Measurements from ENCODE around the gene ITGAD. TPM values are rescaled to one million over a fixed set of nuclear protein-coding genes. Genes with fewer than 3 reads are reported as not detected.

ITGAD gene
- total and polyA plus RNA-seq, 2 of the 13 experiments (the other 11 are each of a cell fraction or from before 2014, with no cell fraction given) = not detected

DNA sequence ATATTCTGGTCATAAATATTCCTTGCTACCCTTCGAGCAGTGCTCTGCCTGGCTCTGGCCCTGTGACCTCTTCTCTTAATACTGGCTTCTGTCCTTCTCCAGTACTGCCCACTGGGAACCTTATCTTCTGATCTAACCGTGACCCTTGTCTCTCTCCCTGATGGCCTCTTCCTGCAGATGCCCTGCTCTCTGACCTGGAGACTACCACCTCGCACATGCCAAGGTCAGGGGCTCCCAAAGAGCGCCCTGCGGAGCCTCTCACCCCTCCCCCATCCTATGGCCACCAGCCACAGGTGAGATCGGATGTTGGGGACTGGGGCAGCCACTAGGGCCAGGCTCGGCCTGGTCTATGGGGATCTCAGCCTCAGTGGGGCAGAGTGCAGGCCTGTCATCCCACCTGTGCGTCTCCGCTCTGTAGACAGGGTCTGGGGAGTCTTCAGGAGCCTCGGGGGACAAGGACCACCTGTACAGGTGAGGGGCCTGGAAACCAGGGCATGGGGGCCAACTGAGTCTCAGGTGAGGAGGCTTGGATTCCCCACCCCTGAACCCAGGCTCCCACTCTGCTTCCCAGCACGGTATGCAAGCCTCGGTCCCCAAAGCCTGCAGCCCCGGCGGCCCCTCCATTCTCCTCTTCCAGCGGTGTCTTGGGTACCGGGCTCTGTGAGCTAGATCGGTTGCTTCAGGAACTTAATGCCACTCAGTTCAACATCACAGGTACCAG is 80.3 kb downstream of the ITGAD start (continued):
- TF ChIP-seq, protein P1, sequence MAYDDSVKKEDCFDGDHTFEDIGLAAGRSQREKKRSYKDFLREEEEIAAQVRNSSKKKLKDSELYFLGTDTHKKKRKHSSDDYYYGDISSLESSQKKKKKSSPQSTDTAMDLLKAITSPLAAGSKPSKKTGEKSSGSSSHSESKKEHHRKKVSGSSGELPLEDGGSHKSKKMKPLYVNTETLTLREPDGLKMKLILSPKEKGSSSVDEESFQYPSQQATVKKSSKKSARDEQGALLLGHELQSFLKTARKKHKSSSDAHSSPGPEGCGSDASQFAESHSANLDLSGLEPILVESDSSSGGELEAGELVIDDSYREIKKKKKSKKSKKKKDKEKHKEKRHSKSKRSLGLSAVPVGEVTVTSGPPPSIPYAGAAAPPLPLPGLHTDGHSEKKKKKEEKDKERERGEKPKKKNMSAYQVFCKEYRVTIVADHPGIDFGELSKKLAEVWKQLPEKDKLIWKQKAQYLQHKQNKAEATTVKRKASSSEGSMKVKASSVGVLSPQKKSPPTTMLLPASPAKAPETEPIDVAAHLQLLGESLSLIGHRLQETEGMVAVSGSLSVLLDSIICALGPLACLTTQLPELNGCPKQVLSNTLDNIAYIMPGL (CRISPR knock-in tag; IDR thresholded peaks at IDR 0.05; ENCODE audit: borderline replicate concordance in 1 of 2, low read depth in 1 of 2) = no peak
- TF ChIP-seq SP5 (CRISPR knock-in tag; IDR thresholded peaks at IDR 0.05; ENCODE audit: borderline replicate concordance, low read depth) (no peak), SNAI1 (CRISPR knock-in tag; IDR thresholded peaks at IDR 0.05; ENCODE audit: borderline replicate concordance) (no peak), NR2F1 (CRISPR knock-in tag; IDR thresholded peaks at IDR 0.05) (0 out of 4 replicates have a peak, but pooled peaks of 1 of the 2 experiments have one; percentile 39), ZNF773 (CRISPR knock-in tag; IDR thresholded peaks at IDR 0.05; ENCODE audit: borderline replicate concordance) (0 out of 2 replicates have a peak, but pooled peaks have one; percentile 21), ZBTB3 (CRISPR knock-in tag; IDR thresholded peaks at IDR 0.05; ENCODE audit: borderline replicate concordance, low read depth) (no peak), RFXANK (CRISPR knock-in tag; IDR thresholded peaks at IDR 0.05) (no peak), KDM2A (CRISPR knock-in tag; IDR thresholded peaks at IDR 0.05; ENCODE audit: borderline replicate concordance, low read depth) (no peak), NR2F6 (IDR thresholded peaks at IDR 0.05) (peak; percentile 51; the same call in 1 of the 2 replicates), NR2F6 (CRISPR knock-in tag; IDR thresholded peaks at IDR 0.05) (0 out of 2 replicates have a peak, but pooled peaks have one; percentile 37), ATAD3A (CRISPR knock-in tag; IDR thresholded peaks at IDR 0.05) (no peak), ATF7 (IDR thresholded peaks at IDR 0.05) (no peak), ATF7 (CRISPR knock-in tag; IDR thresholded peaks at IDR 0.05) (no peak), JUND (CRISPR knock-in tag; IDR thresholded peaks at IDR 0.05) (no peak), RXRB (CRISPR knock-in tag; IDR thresholded peaks at IDR 0.05; ENCODE audit: borderline replicate concordance) (no peak), ZNF234 (CRISPR knock-in tag; conservative IDR thresholded peaks at IDR 0.05) (no peak), MED1 (CRISPR knock-in tag; IDR thresholded peaks at IDR 0.05) (0 out of 2 replicates have a peak, but pooled peaks have one; percentile 31), SAFB2 (CRISPR knock-in tag; IDR thresholded peaks at IDR 0.05; ENCODE audit: borderline replicate concordance, low read depth) (no peak), STAT5B (CRISPR knock-in tag; IDR thresholded peaks at IDR 0.05) (no peak), NFE2L1 (CRISPR knock-in tag; IDR thresholded peaks at IDR 0.05; ENCODE audit: borderline replicate concordance) (no peak), ZBTB21 (CRISPR knock-in tag; IDR thresholded peaks at IDR 0.05) (no peak), ZNF788 (CRISPR knock-in tag; IDR thresholded peaks at IDR 0.05; ENCODE audit: borderline replicate concordance) (no peak), ZNF570 (CRISPR knock-in tag; IDR thresholded peaks at IDR 0.05; ENCODE audit: borderline replicate concordance) (no peak)
- TF ChIP-seq, protein P2, sequence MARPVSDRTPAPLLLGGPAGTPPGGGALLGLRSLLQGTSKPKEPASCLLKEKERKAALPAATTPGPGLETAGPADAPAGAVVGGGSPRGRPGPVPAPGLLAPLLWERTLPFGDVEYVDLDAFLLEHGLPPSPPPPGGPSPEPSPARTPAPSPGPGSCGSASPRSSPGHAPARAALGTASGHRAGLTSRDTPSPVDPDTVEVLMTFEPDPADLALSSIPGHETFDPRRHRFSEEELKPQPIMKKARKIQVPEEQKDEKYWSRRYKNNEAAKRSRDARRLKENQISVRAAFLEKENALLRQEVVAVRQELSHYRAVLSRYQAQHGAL (CRISPR knock-in tag; IDR thresholded peaks at IDR 0.05; ENCODE audit: not compliant biosample characterization) = no peak
- TF ChIP-seq, protein P3, sequence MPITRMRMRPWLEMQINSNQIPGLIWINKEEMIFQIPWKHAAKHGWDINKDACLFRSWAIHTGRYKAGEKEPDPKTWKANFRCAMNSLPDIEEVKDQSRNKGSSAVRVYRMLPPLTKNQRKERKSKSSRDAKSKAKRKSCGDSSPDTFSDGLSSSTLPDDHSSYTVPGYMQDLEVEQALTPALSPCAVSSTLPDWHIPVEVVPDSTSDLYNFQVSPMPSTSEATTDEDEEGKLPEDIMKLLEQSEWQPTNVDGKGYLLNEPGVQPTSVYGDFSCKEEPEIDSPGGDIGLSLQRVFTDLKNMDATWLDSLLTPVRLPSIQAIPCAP (CRISPR knock-in tag; IDR thresholded peaks at IDR 0.05; ENCODE audit: low read depth) = no peak
- TF ChIP-seq, protein P4, sequence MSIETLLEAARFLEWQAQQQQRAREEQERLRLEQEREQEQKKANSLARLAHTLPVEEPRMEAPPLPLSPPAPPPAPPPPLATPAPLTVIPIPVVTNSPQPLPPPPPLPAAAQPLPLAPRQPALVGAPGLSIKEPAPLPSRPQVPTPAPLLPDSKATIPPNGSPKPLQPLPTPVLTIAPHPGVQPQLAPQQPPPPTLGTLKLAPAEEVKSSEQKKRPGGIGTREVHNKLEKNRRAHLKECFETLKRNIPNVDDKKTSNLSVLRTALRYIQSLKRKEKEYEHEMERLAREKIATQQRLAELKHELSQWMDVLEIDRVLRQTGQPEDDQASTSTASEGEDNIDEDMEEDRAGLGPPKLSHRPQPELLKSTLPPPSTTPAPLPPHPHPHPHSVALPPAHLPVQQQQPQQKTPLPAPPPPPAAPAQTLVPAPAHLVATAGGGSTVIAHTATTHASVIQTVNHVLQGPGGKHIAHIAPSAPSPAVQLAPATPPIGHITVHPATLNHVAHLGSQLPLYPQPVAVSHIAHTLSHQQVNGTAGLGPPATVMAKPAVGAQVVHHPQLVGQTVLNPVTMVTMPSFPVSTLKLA (IDR thresholded peaks at IDR 0.05) = no peak

All from HepG2 (cell line).